Measurements from ENCODE around the gene VWA5B1. TPM values are rescaled to one million over a fixed set of nuclear protein-coding genes. Genes with fewer than 3 reads are reported as not detected.

Gene VWA5B1
- total and polyA plus RNA-seq, 8 donors: not detected

DNA sequence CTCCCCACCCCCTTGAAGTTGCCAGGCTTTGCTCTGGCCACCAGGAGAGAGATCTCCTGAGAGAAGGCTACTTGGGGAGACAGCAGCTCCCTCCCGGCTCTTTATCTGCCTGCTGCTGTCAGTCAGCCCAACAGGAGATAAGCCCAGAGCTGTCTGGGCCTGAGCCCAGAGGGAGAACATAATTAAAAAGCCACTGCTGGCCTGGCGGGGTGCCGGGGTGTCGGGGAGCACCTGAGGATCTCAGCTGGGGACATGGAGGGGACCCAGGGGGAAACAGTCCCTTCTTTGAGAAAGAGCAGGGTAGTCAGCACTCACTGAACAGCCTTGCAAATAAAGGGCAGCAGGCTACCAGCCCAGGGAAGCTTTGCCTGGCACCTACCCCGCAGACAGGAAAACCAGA is 17.9 kb downstream of the VWA5B1 start:
- WGBS, 5 donors: 32 to 46% (median 35%) methylated on average over 5 of the region's 5 CpGs
- no peaks in the 10 kb centered on the region for H3K9me3 ChIP-seq
- H3K27ac ChIP-seq: no peak overlapping the region
- no peak overlapping the region for H3K4me3 ChIP-seq
- no peak for DNase-seq
- peaks cover 0 to 39% (median 0%) of the 10 kb centered on the region in 3 donors for H3K27me3 ChIP-seq
- H3K4me1 ChIP-seq: no peaks in the 10 kb centered on the region
- H3K36me3 ChIP-seq: no peaks in the 10 kb centered on the region
- intact Hi-C loops (cut with DNase I; ENCODE audit: low total_unique reads): no loop called here
- no peak for TF ChIP-seq POLR2AphosphoS5 (IDR thresholded peaks at IDR 0.05)
- TF ChIP-seq, protein P1, sequence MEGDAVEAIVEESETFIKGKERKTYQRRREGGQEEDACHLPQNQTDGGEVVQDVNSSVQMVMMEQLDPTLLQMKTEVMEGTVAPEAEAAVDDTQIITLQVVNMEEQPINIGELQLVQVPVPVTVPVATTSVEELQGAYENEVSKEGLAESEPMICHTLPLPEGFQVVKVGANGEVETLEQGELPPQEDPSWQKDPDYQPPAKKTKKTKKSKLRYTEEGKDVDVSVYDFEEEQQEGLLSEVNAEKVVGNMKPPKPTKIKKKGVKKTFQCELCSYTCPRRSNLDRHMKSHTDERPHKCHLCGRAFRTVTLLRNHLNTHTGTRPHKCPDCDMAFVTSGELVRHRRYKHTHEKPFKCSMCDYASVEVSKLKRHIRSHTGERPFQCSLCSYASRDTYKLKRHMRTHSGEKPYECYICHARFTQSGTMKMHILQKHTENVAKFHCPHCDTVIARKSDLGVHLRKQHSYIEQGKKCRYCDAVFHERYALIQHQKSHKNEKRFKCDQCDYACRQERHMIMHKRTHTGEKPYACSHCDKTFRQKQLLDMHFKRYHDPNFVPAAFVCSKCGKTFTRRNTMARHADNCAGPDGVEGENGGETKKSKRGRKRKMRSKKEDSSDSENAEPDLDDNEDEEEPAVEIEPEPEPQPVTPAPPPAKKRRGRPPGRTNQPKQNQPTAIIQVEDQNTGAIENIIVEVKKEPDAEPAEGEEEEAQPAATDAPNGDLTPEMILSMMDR (IDR thresholded peaks at IDR 0.05): no peak
- TF ChIP-seq POLR2A (IDR thresholded peaks at IDR 0.05): no peak
- TF ChIP-seq EP300 (IDR thresholded peaks at IDR 0.05): no peak

DNA sequence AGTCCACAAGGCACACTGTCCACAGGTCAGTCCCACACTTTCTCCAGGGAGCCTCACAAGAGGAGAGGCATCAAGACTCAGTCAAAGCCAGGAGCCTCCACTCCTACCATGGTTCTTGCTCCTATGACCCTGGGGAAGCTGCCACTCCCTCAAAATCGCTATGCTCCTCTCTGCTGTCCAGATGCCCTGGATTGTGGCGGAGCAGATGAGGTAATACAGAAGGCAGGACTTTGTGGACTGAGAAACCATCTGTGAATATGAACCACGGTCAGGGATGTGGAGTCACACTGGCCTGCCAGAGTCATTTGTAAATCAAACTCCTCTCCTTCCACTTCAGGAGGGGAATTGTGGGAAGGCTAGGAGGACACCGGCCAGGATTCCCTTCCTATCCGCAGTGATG is 20.6 kb downstream of the VWA5B1 start:
- Histone ChIP-seq H3K4me3 (no peak overlapping the region), H3K9me3 (no peaks in the 10 kb centered on the region), H3K27ac (no peak overlapping the region), H3K27me3 (peaks cover 0 to 37% (median 0%) of the 10 kb centered on the region in 3 donors), H3K36me3 (no peaks in the 10 kb centered on the region), H3K4me1 (no peaks in the 10 kb centered on the region)
- intact Hi-C loops (cut with DNase I; ENCODE audit: low total_unique reads): no loop called here
- 80 to 85% (median 83%) methylated on average over 5 of the region's 5 CpGs for WGBS, 5 donors
- DNase-seq: no peak
- no peak for TF ChIP-seq POLR2AphosphoS5 (IDR thresholded peaks at IDR 0.05)
- no peak for TF ChIP-seq POLR2A (IDR thresholded peaks at IDR 0.05)
- TF ChIP-seq, protein P1 (IDR thresholded peaks at IDR 0.05): no peak
- TF ChIP-seq EP300 (IDR thresholded peaks at IDR 0.05): no peak

DNA sequence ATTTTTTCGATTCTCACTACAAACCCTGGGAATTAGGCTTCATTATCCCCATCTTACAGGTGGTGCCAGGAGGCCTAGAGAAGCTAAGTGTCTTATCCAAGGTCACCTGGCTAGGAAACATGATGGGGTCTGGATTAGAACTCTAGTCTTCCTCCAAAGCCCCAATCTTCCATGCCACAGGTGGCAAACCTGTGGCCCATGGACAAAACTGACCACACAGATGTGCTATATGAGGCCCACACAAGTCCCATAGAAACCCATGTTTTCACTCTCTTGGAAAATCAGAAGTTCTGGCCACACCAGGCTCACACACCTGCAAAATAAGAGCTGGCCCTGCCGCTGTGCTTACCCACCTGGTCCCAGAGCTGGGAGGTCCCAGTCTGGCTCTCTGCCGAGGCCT is 21.6 kb downstream of the VWA5B1 start:
- no peak for DNase-seq
- H3K27ac ChIP-seq: no peak overlapping the region
- H3K27me3 ChIP-seq: peaks cover 0 to 40% (median 0%) of the 10 kb centered on the region in 3 donors
- WGBS, 5 donors: 76 to 89% (median 88%) methylated on average over 3 of the region's 3 CpGs
- no peaks in the 10 kb centered on the region for H3K9me3 ChIP-seq
- no peak for TF ChIP-seq POLR2A (IDR thresholded peaks at IDR 0.05)
- no peak for TF ChIP-seq EP300 (IDR thresholded peaks at IDR 0.05)
- TF ChIP-seq, protein P1 (IDR thresholded peaks at IDR 0.05): no peak
- no peak for TF ChIP-seq POLR2AphosphoS5 (IDR thresholded peaks at IDR 0.05)
- no peaks in the 10 kb centered on the region for H3K36me3 ChIP-seq
- H3K4me1 ChIP-seq: no peaks in the 10 kb centered on the region
- no peak overlapping the region for H3K4me3 ChIP-seq
- intact Hi-C loops (cut with DNase I; ENCODE audit: low total_unique reads): no loop called here

DNA sequence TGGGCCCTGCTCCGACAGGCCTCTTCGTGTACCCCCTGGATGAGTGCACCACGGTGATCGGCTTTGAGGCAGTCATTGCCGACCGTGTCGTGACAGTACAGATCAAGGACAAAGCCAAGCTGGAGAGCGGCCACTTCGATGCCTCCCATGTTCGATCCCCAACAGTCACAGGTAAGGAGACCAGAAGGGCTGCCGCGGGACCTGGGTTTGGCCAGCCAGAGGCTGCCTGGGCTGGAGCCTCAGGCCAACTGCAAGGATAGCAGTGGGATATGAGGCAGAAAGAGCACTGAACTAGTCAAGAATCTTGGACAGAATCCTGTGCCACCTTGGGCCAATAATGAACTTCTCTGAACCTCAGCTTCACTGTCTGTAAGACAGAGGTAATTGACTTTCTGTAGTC is 22.1 kb downstream of the VWA5B1 start:
- TF ChIP-seq EP300 (IDR thresholded peaks at IDR 0.05) (no peak), POLR2AphosphoS5 (IDR thresholded peaks at IDR 0.05) (no peak), POLR2A (IDR thresholded peaks at IDR 0.05) (no peak)
- TF ChIP-seq, protein P1 (IDR thresholded peaks at IDR 0.05): no peak
- H3K36me3 ChIP-seq: no peaks in the 10 kb centered on the region
- H3K9me3 ChIP-seq: no peaks in the 10 kb centered on the region
- intact Hi-C loops (cut with DNase I; ENCODE audit: low total_unique reads): no loop called here
- H3K27ac ChIP-seq: no peak overlapping the region
- 90 to 95% (median 94%) methylated on average over 11 to 12 of the region's 12 CpGs for WGBS, 5 donors
- H3K4me3 ChIP-seq: no peak overlapping the region
- H3K4me1 ChIP-seq: no peaks in the 10 kb centered on the region
- peaks cover 0 to 45% (median 0%) of the 10 kb centered on the region in 3 donors for H3K27me3 ChIP-seq
- no peak for DNase-seq

Data from stomach (tissue), 9 donors.